ENCODE results near the gene FIGLA.

Gene FIGLA

DNA sequence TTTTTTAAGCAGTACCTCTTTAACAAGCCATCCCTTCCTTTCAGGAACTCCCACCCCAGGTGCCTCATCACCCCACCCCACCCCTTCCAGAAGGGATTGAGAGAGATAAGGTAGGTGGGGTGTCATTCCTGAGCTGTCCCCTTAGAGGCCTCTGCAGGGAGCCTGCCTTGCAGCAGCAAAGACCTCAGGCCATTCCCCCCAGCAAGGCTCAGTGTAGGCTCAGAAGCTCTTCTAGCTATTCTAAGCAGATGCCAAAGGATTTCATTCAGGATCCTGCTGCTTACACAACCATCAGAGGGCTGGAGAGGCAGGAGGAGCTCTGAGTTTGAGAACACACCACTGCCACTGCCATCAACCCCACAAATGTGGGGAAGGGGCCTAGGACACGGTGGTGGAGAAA, 5.8 kb upstream of the FIGLA start:
- no peak overlapping the region for H3K23ac ChIP-seq (ENCODE audit: low read length)
- H3K79me1 ChIP-seq (ENCODE audit: low read length), result no peaks in the 10 kb centered on the region
- H3K4ac ChIP-seq (ENCODE audit: low read depth, low read length), result no peak overlapping the region
- no peak overlapping the region for H2BK120ac ChIP-seq (ENCODE audit: low read depth, low read length)
- peaks cover 16% of the 10 kb centered on the region for H3K4me1 ChIP-seq (ENCODE audit: control insufficient read depth, low read depth, low read length)
- peaks cover 10% of the 10 kb centered on the region for H3K27me3 ChIP-seq (ENCODE audit: insufficient read depth, low read length, poor library complexity)
- no peak overlapping the region for H3K18ac ChIP-seq (ENCODE audit: low read length)
- no peak overlapping the region for H3K4me2 ChIP-seq (ENCODE audit: low read length)
- H2BK15ac ChIP-seq (replicated peaks; ENCODE audit: low read depth), result no peak overlapping the region
- H3K27ac ChIP-seq (ENCODE audit: low read depth, low read length), result no peak overlapping the region
- no peaks in the 10 kb centered on the region for H3K79me2 ChIP-seq (ENCODE audit: control insufficient read depth, insufficient read depth, low read length)
- no peak overlapping the region for H2AK5ac ChIP-seq (ENCODE audit: low read length)
- H4K8ac ChIP-seq (ENCODE audit: low read depth, low read length), result no peak overlapping the region
- no peak overlapping the region for H3K9ac ChIP-seq (ENCODE audit: low read length)
- WGBS (ENCODE audit: extremely low coverage, insufficient coverage, low lambda C conversion rate), result no CpG with 5 or more reads among the region's 1 CpG
- H3K4me3 ChIP-seq (ENCODE audit: low read length), result no peak overlapping the region
- H3K56ac ChIP-seq (ENCODE audit: low read length), result peak overlapping the region; percentile 30
- DNase-seq, result peak; percentile 54
- no peak overlapping the region for H4K5ac ChIP-seq (ENCODE audit: low read length)
- H2BK5ac ChIP-seq (ENCODE audit: low read length), result no peak overlapping the region
- H3K36me3 ChIP-seq (ENCODE audit: control insufficient read depth, insufficient read depth, low read length), result no peaks in the 10 kb centered on the region

DNA sequence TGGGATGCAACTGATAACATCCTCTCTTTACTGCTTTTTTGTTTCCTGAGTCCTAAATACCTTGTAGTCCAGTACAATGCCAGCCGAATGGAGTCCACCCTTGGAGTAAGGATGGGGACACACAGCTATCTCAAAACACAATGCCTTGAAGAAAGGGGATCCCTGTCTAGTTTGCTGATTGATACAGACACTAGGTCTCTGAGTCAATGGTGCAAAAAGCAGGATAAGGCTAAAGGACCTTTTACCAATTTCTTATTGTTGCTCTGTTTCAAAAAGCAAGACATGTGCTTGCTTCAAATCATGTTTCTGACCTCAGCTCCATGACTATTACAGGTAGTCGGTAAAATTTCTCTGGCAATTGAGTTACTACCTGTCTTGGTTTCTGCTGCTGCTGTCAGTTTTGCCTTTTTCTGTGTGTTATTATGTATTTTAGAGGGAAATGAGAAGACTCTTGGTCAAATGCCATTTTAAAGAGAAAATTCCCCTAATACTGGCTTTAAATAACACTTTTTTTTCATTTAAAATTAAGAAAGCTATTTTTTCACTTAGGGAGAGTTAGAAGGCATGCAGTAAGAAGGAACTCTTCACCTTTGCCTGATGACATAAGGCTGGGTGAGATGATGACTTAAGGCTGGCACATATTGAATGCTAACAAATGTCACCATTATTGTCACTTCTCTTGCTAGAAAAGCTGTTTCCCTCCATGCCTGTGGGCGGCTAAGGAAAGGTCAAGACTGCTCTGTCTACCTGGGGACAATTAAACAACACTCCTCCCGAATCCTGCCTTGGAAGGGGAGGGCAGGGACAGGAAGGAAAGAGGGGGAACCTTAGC, 4.9 kb upstream of the FIGLA start:
- Histone ChIP-seq H3K27me3 (ENCODE audit: insufficient read depth, low read length, poor library complexity) (peaks cover 17% of the 10 kb centered on the region), H3K4me3 (ENCODE audit: low read length) (no peak overlapping the region), H3K79me2 (ENCODE audit: control insufficient read depth, insufficient read depth, low read length) (no peaks in the 10 kb centered on the region), H2BK5ac (ENCODE audit: low read length) (no peak overlapping the region), H4K5ac (ENCODE audit: low read length) (no peak overlapping the region), H2AK5ac (ENCODE audit: low read length) (no peak overlapping the region), H3K18ac (ENCODE audit: low read length) (no peak overlapping the region), H3K23ac (ENCODE audit: low read length) (peak overlapping the region; percentile 32), H3K79me1 (ENCODE audit: low read length) (no peaks in the 10 kb centered on the region), H3K4me2 (ENCODE audit: low read length) (no peak overlapping the region), H3K56ac (ENCODE audit: low read length) (peak overlapping the region; percentile 36), H3K27ac (ENCODE audit: low read depth, low read length) (no peak overlapping the region), H2BK120ac (ENCODE audit: low read depth, low read length) (no peak overlapping the region), H3K4ac (ENCODE audit: low read depth, low read length) (no peak overlapping the region), H3K4me1 (ENCODE audit: control insufficient read depth, low read depth, low read length) (peaks cover 16% of the 10 kb centered on the region), H2BK15ac (replicated peaks; ENCODE audit: low read depth) (no peak overlapping the region), H4K8ac (ENCODE audit: low read depth, low read length) (no peak overlapping the region), H3K36me3 (ENCODE audit: control insufficient read depth, insufficient read depth, low read length) (no peaks in the 10 kb centered on the region), H3K9ac (ENCODE audit: low read length) (peak overlapping the region; percentile 12)
- no CpG with 5 or more reads among the region's 4 CpGs for WGBS (ENCODE audit: extremely low coverage, insufficient coverage, low lambda C conversion rate)
- DNase-seq, result peak; percentile 34

DNA sequence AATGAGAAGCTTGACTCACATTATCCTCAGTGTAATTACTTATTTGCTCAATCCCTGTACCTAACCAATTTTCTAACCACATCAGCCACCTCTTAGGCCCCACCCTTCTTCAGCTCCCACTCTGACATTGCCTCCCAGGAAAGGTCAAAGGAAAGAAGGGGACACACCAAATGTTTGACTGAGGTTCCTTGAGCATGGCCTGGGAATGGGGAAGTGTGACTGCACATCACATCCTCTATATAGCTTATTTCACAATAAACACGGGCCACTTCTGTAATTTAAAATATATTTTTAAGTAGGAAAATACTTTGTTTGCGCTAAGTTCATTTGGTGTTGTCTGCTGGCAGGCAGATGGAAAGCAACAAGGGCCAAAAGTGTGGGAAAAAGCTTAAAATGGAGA, 3.0 kb upstream of the FIGLA start:
- H3K56ac ChIP-seq (ENCODE audit: low read length), result no peak overlapping the region
- no peak overlapping the region for H4K8ac ChIP-seq (ENCODE audit: low read depth, low read length)
- H3K4me3 ChIP-seq (ENCODE audit: low read length), result no peak overlapping the region
- H3K27ac ChIP-seq (ENCODE audit: low read depth, low read length), result no peak overlapping the region
- H3K27me3 ChIP-seq (ENCODE audit: insufficient read depth, low read length, poor library complexity), result peaks cover 23% of the 10 kb centered on the region
- no peak overlapping the region for H2BK120ac ChIP-seq (ENCODE audit: low read depth, low read length)
- H3K4ac ChIP-seq (ENCODE audit: low read depth, low read length), result no peak overlapping the region
- H3K23ac ChIP-seq (ENCODE audit: low read length), result no peak overlapping the region
- no peaks in the 10 kb centered on the region for H3K36me3 ChIP-seq (ENCODE audit: control insufficient read depth, insufficient read depth, low read length)
- no peak overlapping the region for H2AK5ac ChIP-seq (ENCODE audit: low read length)
- H4K5ac ChIP-seq (ENCODE audit: low read length), result no peak overlapping the region
- H2BK15ac ChIP-seq (replicated peaks; ENCODE audit: low read depth), result no peak overlapping the region
- no peaks in the 10 kb centered on the region for H3K79me2 ChIP-seq (ENCODE audit: control insufficient read depth, insufficient read depth, low read length)
- no CpG with 5 or more reads among the region's 2 CpGs for WGBS (ENCODE audit: extremely low coverage, insufficient coverage, low lambda C conversion rate)
- DNase-seq, result no peak
- H3K4me1 ChIP-seq (ENCODE audit: control insufficient read depth, low read depth, low read length), result peaks cover 16% of the 10 kb centered on the region
- H3K18ac ChIP-seq (ENCODE audit: low read length), result no peak overlapping the region
- no peak overlapping the region for H3K9ac ChIP-seq (ENCODE audit: low read length)
- no peak overlapping the region for H3K4me2 ChIP-seq (ENCODE audit: low read length)
- no peaks in the 10 kb centered on the region for H3K79me1 ChIP-seq (ENCODE audit: low read length)
- no peak overlapping the region for H2BK5ac ChIP-seq (ENCODE audit: low read length)

DNA sequence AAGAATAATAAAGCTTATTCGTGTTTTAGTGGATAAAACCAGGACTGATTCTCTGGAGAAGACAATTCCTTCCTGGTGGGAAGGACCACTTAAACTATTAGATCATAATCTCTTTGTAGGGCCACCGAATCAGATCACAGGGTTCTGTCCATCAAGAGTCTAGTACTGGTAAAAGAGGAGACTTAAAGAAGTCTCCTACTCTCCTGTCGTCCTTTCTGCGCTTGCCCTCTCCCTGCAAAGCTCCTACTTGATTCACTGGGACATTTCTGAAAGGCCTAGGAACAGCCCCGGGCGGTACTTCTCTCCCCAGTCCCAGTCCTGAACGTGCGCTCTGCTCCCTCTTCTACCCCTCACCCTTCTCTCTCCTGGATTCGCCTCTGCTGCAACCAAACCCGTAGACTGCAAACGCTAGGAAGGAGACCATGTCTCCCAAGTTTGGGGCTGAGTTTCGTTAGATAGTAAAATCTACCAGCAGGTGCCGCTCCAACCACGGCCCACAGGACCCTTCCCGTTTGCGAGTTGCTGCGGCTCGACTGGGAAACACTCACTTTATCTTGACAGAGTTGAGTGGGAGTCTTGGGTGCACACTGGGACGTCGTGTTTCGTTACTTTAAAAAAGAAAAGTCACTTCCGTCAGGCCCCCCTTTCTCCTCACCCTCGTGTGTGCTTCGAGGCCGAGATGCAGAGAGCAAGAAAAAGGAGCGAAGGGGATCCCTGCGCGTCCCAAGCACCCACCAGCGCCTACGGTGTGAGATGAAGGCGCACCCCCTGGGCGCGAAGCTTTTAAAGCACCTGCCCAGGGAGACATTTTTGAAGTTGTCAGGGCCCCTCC, 923 bp downstream of the FIGLA start:
- no peak overlapping the region for H4K5ac ChIP-seq (ENCODE audit: low read length)
- no peak overlapping the region for H3K4me3 ChIP-seq (ENCODE audit: low read length)
- no peak overlapping the region for H3K4ac ChIP-seq (ENCODE audit: low read depth, low read length)
- no peak overlapping the region for H3K56ac ChIP-seq (ENCODE audit: low read length)
- H3K79me2 ChIP-seq (ENCODE audit: control insufficient read depth, insufficient read depth, low read length), result no peaks in the 10 kb centered on the region
- H2BK15ac ChIP-seq (replicated peaks; ENCODE audit: low read depth), result no peak overlapping the region
- no peak overlapping the region for H3K23ac ChIP-seq (ENCODE audit: low read length)
- H3K4me1 ChIP-seq (ENCODE audit: control insufficient read depth, low read depth, low read length), result no peaks in the 10 kb centered on the region
- no peaks in the 10 kb centered on the region for H3K36me3 ChIP-seq (ENCODE audit: control insufficient read depth, insufficient read depth, low read length)
- DNase-seq, result peak; percentile 88
- H3K4me2 ChIP-seq (ENCODE audit: low read length), result no peak overlapping the region
- H2BK120ac ChIP-seq (ENCODE audit: low read depth, low read length), result no peak overlapping the region
- H3K79me1 ChIP-seq (ENCODE audit: low read length), result no peaks in the 10 kb centered on the region
- H3K27ac ChIP-seq (ENCODE audit: low read depth, low read length), result no peak overlapping the region
- H4K8ac ChIP-seq (ENCODE audit: low read depth, low read length), result no peak overlapping the region
- no peak overlapping the region for H2BK5ac ChIP-seq (ENCODE audit: low read length)
- no peak overlapping the region for H3K18ac ChIP-seq (ENCODE audit: low read length)
- H3K27me3 ChIP-seq (ENCODE audit: insufficient read depth, low read length, poor library complexity), result peaks cover 29% of the 10 kb centered on the region
- no peak overlapping the region for H3K9ac ChIP-seq (ENCODE audit: low read length)
- no CpG with 5 or more reads among the region's 33 CpGs for WGBS (ENCODE audit: extremely low coverage, insufficient coverage, low lambda C conversion rate)
- no peak overlapping the region for H2AK5ac ChIP-seq (ENCODE audit: low read length)

DNA sequence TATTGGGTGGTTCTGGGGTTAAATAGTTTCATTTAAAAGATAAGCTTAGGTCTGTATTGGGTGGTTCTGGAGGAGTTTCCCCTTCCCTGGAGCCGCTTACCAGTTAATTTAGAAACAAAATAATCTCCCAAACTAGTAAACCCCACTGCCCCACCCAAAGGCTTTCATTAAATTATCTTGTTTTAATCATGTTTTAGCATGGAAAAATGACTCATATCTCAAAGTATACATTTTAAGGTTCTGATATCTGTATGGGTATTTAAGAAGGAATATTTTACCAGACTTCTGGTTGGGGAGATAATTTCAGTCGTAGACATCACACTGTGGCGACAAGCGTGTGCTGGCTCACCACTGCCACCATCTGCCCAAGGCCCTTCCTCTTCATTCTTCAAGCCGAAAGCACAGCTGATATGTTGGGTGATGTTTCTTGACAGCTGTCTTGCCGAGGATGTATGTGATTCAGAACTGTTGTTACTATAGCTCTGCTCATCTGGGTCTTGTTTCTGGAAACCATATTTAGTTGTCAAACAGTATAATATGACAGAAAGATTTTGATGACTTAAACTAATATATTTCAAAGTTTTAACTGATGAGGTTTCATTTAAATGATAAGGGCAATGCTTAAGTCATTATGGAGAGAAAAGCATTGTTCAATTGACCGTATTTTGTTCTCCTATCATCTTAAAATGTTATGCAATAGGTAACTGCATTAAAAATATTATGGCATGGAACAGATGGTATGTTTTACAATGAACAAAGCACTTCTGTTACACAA, 5.1 kb downstream of the FIGLA start:
- Histone ChIP-seq H3K79me2 (ENCODE audit: control insufficient read depth, insufficient read depth, low read length) (no peaks in the 10 kb centered on the region), H4K5ac (ENCODE audit: low read length) (no peak overlapping the region), H3K56ac (ENCODE audit: low read length) (no peak overlapping the region), H3K36me3 (ENCODE audit: control insufficient read depth, insufficient read depth, low read length) (no peaks in the 10 kb centered on the region), H3K27ac (ENCODE audit: low read depth, low read length) (no peak overlapping the region), H3K27me3 (ENCODE audit: insufficient read depth, low read length, poor library complexity) (peaks cover 12% of the 10 kb centered on the region), H3K23ac (ENCODE audit: low read length) (no peak overlapping the region), H3K18ac (ENCODE audit: low read length) (no peak overlapping the region), H3K4me2 (ENCODE audit: low read length) (no peak overlapping the region), H3K4me1 (ENCODE audit: control insufficient read depth, low read depth, low read length) (no peaks in the 10 kb centered on the region), H3K4ac (ENCODE audit: low read depth, low read length) (no peak overlapping the region), H2BK5ac (ENCODE audit: low read length) (no peak overlapping the region), H2BK120ac (ENCODE audit: low read depth, low read length) (no peak overlapping the region), H2BK15ac (replicated peaks; ENCODE audit: low read depth) (no peak overlapping the region), H3K9ac (ENCODE audit: low read length) (no peak overlapping the region), H2AK5ac (ENCODE audit: low read length) (no peak overlapping the region), H3K79me1 (ENCODE audit: low read length) (no peaks in the 10 kb centered on the region), H4K8ac (ENCODE audit: low read depth, low read length) (no peak overlapping the region), H3K4me3 (ENCODE audit: low read length) (no peak overlapping the region)
- DNase-seq, result peak; percentile 73
- WGBS (ENCODE audit: extremely low coverage, insufficient coverage, low lambda C conversion rate), result no CpG with 5 or more reads among the region's 7 CpGs
